DMS153 treated with DMSO at 0.1 percent for 48 hours (cell line): ENCODE results near the gene TMED5.

Source experiments
- DNase-seq: peaks from one replicate; lab custom pipeline; 2025; ENCODE audit not compliant: unreplicated experiment; lab: John Stamatoyannopoulos, UW

Gene TMED5

GRCh38 chr1:93124556-93125355 is 55.5 kb downstream of the TMED5 start:
- DNase-seq, result no peak

- DNase-seq, result no peak
Measured at GRCh38 chr1:93123201-93123783, 56.9 kb downstream of the TMED5 start.

GRCh38 chr1:93120614-93121013 is 59.6 kb downstream of the TMED5 start:
- no peak for DNase-seq

- DNase-seq, result no peak
Measured at GRCh38 chr1:93114391-93114790, 65.8 kb downstream of the TMED5 start.

GRCh38 chr1:93113127-93113526 is 67.1 kb downstream of the TMED5 start:
- DNase-seq, result no peak

DNA sequence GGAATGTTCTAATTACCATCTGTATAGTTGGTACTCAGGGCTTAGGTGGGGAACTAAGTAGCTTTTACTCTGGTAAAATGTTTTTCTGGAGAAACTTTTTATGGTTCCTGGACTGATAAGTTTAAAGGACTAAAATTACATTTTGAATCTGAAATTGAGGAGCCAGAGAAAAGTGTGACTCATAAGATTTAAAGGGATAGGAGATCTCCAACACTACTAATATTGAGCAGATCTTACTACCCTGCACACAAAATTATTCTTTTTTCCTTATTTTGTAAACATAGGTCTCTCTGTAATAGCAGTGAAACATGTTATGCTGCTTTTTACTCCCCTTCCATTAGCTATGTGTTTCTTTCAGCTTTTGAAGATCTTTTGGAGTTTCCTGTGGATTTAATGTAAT is 68.7 kb downstream of the TMED5 start:
- DNase-seq, result no peak

DNA sequence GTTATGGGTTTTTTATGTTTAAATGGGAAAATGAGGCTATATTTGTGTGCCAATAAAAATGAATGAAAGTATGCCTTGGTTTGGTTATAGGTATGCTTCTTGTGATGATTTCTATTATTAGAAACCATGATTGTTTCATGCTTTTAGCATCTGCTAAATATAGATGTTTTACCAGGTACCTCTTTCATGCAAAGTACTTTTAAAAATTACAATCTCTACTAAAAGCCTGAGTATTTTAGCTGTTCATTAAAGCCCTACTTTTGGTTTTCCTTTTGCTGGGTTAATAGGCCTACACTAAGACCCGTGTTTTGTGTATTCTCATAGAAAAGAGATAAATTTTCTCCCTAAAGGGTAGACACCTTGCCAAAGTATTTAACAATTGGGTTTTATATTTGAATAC is 69.1 kb downstream of the TMED5 start:
- no peak for DNase-seq

DNA sequence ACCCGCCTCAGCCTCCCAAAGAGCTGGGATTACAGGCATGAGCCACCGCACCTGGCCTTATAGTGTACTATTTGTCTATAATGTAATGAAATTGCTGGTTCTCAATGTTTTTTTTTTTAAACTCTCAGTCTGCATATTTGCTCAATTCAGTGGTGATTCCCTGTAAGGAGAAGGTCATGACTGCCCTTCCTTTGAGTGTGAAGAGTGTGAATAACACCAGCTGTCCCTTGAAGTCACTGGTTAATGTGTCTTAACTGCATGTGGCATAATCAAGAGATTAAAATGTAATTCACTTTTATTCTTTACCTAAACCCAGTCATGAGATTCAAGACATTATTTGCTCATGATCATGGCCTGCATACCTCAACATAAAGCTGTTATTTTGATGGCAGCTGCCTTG is 70.6 kb downstream of the TMED5 start:
- no peak for DNase-seq

GRCh38 chr1:93108335-93108734 is 71.9 kb downstream of the TMED5 start:
- no peak for DNase-seq

DNA sequence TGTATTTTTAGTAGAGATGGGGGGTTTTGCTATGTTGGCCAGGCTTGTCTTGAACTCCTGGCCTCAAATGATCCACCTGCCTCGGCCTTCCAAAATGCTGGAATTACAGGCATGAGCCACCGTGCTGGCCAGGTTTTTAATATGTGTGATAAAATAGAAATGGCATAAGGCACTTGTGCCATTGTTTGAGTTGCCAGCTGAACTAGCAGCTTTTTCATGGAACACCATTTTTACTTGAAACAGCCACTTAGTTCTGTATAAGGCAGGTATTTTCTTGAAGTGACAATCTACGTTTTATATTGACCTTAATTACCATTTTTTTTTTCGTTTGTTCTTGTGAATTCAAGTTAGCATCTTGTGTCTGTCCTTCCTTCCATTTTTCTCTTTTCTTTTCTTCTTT is 72.8 kb downstream of the TMED5 start:
- no peak for DNase-seq

- DNase-seq, result no peak
Measured at GRCh38 chr1:93106226-93106625, 74.0 kb downstream of the TMED5 start.

- no peak for DNase-seq
Measured at GRCh38 chr1:93102142-93102541, 78.1 kb downstream of the TMED5 start.
